Gastrocnemius medialis (tissue), 4 donors: ENCODE results near the gene HIGD1C. TPM values are rescaled to one million over a fixed set of nuclear protein-coding genes. Genes with fewer than 3 reads are reported as not detected.

ENCODE experiments used
- ATAC-seq, 2 donors: fragments of 150-250 bp; one replicate each; pipeline ENCODE4 v1.9.1; 2016
- DNase-seq, 2 donors: peaks; one replicate each; pipeline ENCODE4 v3.0.0-alpha.2; 2019
- H3K27ac ChIP-seq, 4 donors: fragments of 200-600 bp; sonication (generic); 1 replicate in 1 of 4; 2 replicates in 3 of 4; pipeline ENCODE4 v1.5.1; 2016 to 2018; ENCODE audit warnings: mild to moderate bottlenecking in 2 of 4, moderate library complexity in 1 of 4
- H3K27me3 ChIP-seq, 3 donors: fragments of 200-600 bp; sonication (generic) in 2 of 3; 1 replicate in 1 of 3; 2 replicates in 2 of 3; pipeline versions ENCODE4 v1.5.1 to v1.6.0; 2016 to 2019; ENCODE audit warnings: mild to moderate bottlenecking in 1 of 3, moderate library complexity in 1 of 3
- H3K36me3 ChIP-seq, 2 donors: fragments of 200-600 bp; sonication (generic) in 1 of 2; one replicate each; pipeline ENCODE4 v1.5.1; 2017 to 2018
- H3K4me1 ChIP-seq, 2 donors: fragments of 200-600 bp; sonication (generic) in 1 of 2; one replicate each; pipeline ENCODE4 v1.5.1; 2016 to 2017; ENCODE audit warnings: mild to moderate bottlenecking in 2 of 2
- H3K4me3 ChIP-seq, 4 donors: fragments of 200-600 bp; sonication (generic) in 3 of 4; 1 replicate in 1 of 4; 2 replicates in 3 of 4; pipeline ENCODE4 v1.5.1; 2016 to 2019; ENCODE audit warnings: mild to moderate bottlenecking in 2 of 4
- H3K9me3 ChIP-seq, 3 donors: fragments of 200-600 bp; sonication (generic) in 2 of 3; 1 replicate in 1 of 3; 2 replicates in 2 of 3; pipeline ENCODE4 v1.5.1; 2016 to 2019
- CTCF ChIP-seq, 5 experiments: fragments of 450-650 bp in 3 of 5; fragments of 200-600 bp in 2 of 5; sonication (generic) in 2 of 5; IDR thresholded peaks in 4 of 5; conservative IDR thresholded peaks in 1 of 5; 1 replicate in 4 of 5; 2 replicates in 1 of 5; pipeline ENCODE4 v1.5.1; 2016 to 2019; ENCODE audit warnings: antibody characterized with exemption in 5 of 5, mild to moderate bottlenecking in 3 of 5, moderate library complexity in 3 of 5
- POLR2A ChIP-seq, 2 donors: fragments of 450-650 bp; IDR thresholded peaks; one replicate each; pipeline ENCODE4 v1.6.1; 2017; ENCODE audit warnings: antibody characterized with exemption in 2 of 2, mild to moderate bottlenecking in 2 of 2, moderate library complexity in 2 of 2
- in situ Hi-C, 4 donors: fragments of 200-750 bp; cut with MboI; loops; one replicate each; pipeline versions ENCODE4 v1.15.0 to v1.8.0; 2017; ENCODE audit warnings: low sequenced_read_pairs in 4 of 4
- intact Hi-C: fragments of 100-400 bp; cut with DNase I; formaldehyde crosslinking; loops from one replicate; pipeline ENCODE4 v1.15.1; 2023; ENCODE audit warnings: low total_unique reads
- total RNA-seq, 4 donors: library from RNA; depleted of rRNA; stranded (reverse); fragments of >200 nt; gene quantifications; one replicate each; pipeline versions ENCODE4 v1.1.0 to v1.2.3, GENCODE V29; 2016

The HIGD1C gene
- total RNA-seq, 4 donors from 2014 or later, result not detected

- peaks cover 35 to 42% of the 10 kb centered on the region in 2 donors for H3K4me1 ChIP-seq
Observed at GRCh38 chr12:51017452-51017851, 65.1 kb downstream of the HIGD1C start.

GRCh38 chr12:51018956-51019355, 66.6 kb downstream of the HIGD1C start:
- Histone ChIP-seq H3K4me1 (peaks cover 34 to 37% of the 10 kb centered on the region in 2 donors), H3K9me3 (no peaks in the 10 kb centered on the region), H3K4me3 (no peak overlapping the region), H3K27ac (no peak overlapping the region), H3K27me3 (no peaks in the 10 kb centered on the region), H3K36me3 (no peaks in the 10 kb centered on the region)
- intact Hi-C loops, result no loop called here
- TF ChIP-seq CTCF (IDR thresholded peaks at IDR 0.05 in 4 of 5, conservative IDR thresholded peaks at IDR 0.05 in 1 of 5) (no peak), POLR2A (IDR thresholded peaks at IDR 0.05) (no peak)
- DNase-seq (no peak), ATAC-seq (no peak)
- in situ Hi-C loops, result no loop called here

More at GRCh38 chr12:51017452-51017851, 65.1 kb downstream of the HIGD1C start:
- no peak for TF ChIP-seq POLR2A (IDR thresholded peaks at IDR 0.05)
- no peak for TF ChIP-seq CTCF (IDR thresholded peaks at IDR 0.05 in 4 of 5, conservative IDR thresholded peaks at IDR 0.05 in 1 of 5)
- H3K9me3 ChIP-seq, result no peaks in the 10 kb centered on the region
- no peaks in the 10 kb centered on the region for H3K27me3 ChIP-seq
- intact Hi-C loops, result no loop called here
- H3K4me3 ChIP-seq, result no peak overlapping the region
- H3K27ac ChIP-seq, result peak overlapping the region; percentile 27 to 48 (median 35)
- no peaks in the 10 kb centered on the region for H3K36me3 ChIP-seq
- ATAC-seq (no peak), DNase-seq (no peak)
- in situ Hi-C loops, result no loop called here

GRCh38 chr12:51019927-51020326, 67.6 kb downstream of the HIGD1C start:
- TF ChIP-seq POLR2A (IDR thresholded peaks at IDR 0.05) (no peak), CTCF (IDR thresholded peaks at IDR 0.05 in 4 of 5, conservative IDR thresholded peaks at IDR 0.05 in 1 of 5) (no peak)
- no peaks in the 10 kb centered on the region for H3K9me3 ChIP-seq
- in situ Hi-C loops, result loop anchor here in 1 of 4 donors (10.0 kb wide), 1 partner anchor 95 kb away; a partner anchor contains a TSS
- H3K27me3 ChIP-seq, result no peaks in the 10 kb centered on the region
- H3K4me3 ChIP-seq, result no peak overlapping the region
- H3K27ac ChIP-seq, result peak overlapping the region in 1 of 4 donors; percentile 95
- ATAC-seq (no peak), DNase-seq (no peak)
- intact Hi-C loops, result no loop called here
- H3K36me3 ChIP-seq, result no peaks in the 10 kb centered on the region
- H3K4me1 ChIP-seq, result peaks cover 29 to 36% of the 10 kb centered on the region in 2 donors

Other genes starting within 250 kb of the HIGD1C start
- gene ATF1, start 188.4 kb upstream of the HIGD1C start, total RNA-seq, result 10 to 100 TPM; 16.4 to 44.5 (median 37.5) TPM
- not detected for gene TMPRSS12, start 109.6 kb upstream of the HIGD1C start, total RNA-seq
- 10 to 100 TPM; 24.0 to 65.4 (median 47.0) TPM for gene SLC11A2, start 73.8 kb downstream of the HIGD1C start, total RNA-seq
- gene LETMD1, start 95.8 kb downstream of the HIGD1C start, total RNA-seq, result 10 to 100 TPM; 22.5 to 42.4 (median 29.8) TPM
- gene CSRNP2, start 131.1 kb downstream of the HIGD1C start, total RNA-seq, result 10 to 100 TPM; 17.3 to 29.5 (median 22.0) TPM
- gene TFCP2, start 220.6 kb downstream of the HIGD1C start, total RNA-seq, result 10 to 100 TPM in 2 of 4 donors, 1 to 10 TPM in 2; 8.9 to 14.2 (median 10.8) TPM